GM23338 (cell line): Measurements from ENCODE around the gene PPP1R14B. TPM values are rescaled to one million over a fixed set of nuclear protein-coding genes. Genes with fewer than 3 reads are reported as not detected.

Experiments
- ATAC-seq: fragments of 200-7000 bp; cut with Tn5 transposase; 3 replicates; pipeline ENCODE4 v1.9.1; 2020
- DNase-seq: peaks from one replicate; pipeline ENCODE4 v3.0.0-alpha.2; 2015; ENCODE audit warnings: low spot score
- H2AFZ ChIP-seq: fragments of 200-600 bp; sonication (generic); 2 replicates; pipeline ENCODE4 v1.8.0; 2016; ENCODE audit warnings: antibody characterized with exemption, mild to moderate bottlenecking, moderate library complexity
- H3F3A ChIP-seq: fragments of 200-600 bp; sonication (generic); replicated peaks from 2 replicates; pipeline ENCODE4 v1.8.0; 2017; ENCODE audit warnings: antibody characterized with exemption, mixed run types, low read depth
- H3K27ac ChIP-seq: fragments of 200-600 bp; sonication (generic); 2 replicates; pipeline ENCODE4 v1.6.1; 2016; ENCODE audit warnings: low read depth
- H3K27me3 ChIP-seq: fragments of 200-600 bp; sonication (generic); 2 replicates; pipeline ENCODE4 v1.8.0; 2016; ENCODE audit warnings: mild to moderate bottlenecking, mixed run types, moderate library complexity; ENCODE audit not compliant: insufficient read depth
- H3K36me3 ChIP-seq: fragments of 200-600 bp; sonication (generic); 2 replicates; pipeline ENCODE4 v1.8.0; 2016; ENCODE audit warnings: mild to moderate bottlenecking; ENCODE audit not compliant: insufficient read depth
- H3K4me1 ChIP-seq: fragments of 200-600 bp; sonication (generic); 2 replicates; pipeline ENCODE4 v1.8.0; 2016; ENCODE audit warnings: mild to moderate bottlenecking, moderate library complexity; ENCODE audit not compliant: insufficient read depth
- H3K4me2 ChIP-seq: fragments of 200-600 bp; sonication (generic); 2 replicates; pipeline ENCODE4 v1.7.1; 2017; ENCODE audit warnings: mixed run types
- H3K4me3 ChIP-seq: fragments of 200-600 bp; sonication (generic); 2 replicates; pipeline ENCODE4 v1.6.1; 2016; ENCODE audit warnings: mixed run types
- H3K79me2 ChIP-seq: fragments of 200-600 bp; sonication (generic); replicated peaks from 2 replicates; pipeline ENCODE4 v1.8.0; 2017; ENCODE audit warnings: mild to moderate bottlenecking; ENCODE audit not compliant: insufficient read depth
- H3K9me2 ChIP-seq: fragments of 200-600 bp; sonication (generic); 2 replicates; pipeline ENCODE4 v1.8.0; 2017; ENCODE audit not compliant: insufficient read depth
- H4K20me1 ChIP-seq: fragments of 200-600 bp; sonication (generic); replicated peaks from 2 replicates; pipeline ENCODE4 v1.8.0; 2017; ENCODE audit warnings: mild to moderate bottlenecking; ENCODE audit not compliant: insufficient read depth
- H3K27ac Mint-ChIP-seq: 2 replicates; pipeline ENCODE4 v1.8.0; 2020; ENCODE audit warnings: inconsistent platforms, mild to moderate bottlenecking, moderate library complexity, mixed read lengths
- H3K27me3 Mint-ChIP-seq: 3 replicates; pipeline ENCODE4 v1.8.0; 2022; ENCODE audit warnings: low read depth, mild to moderate bottlenecking, moderate library complexity, mixed read lengths, inconsistent platforms; ENCODE audit not compliant: insufficient read depth, poor library complexity
- H3K36me3 Mint-ChIP-seq: 3 replicates; pipeline ENCODE4 v1.8.0; 2021; ENCODE audit warnings: low read depth, mild to moderate bottlenecking, inconsistent platforms, moderate library complexity, mixed read lengths
- H3K4me1 Mint-ChIP-seq: 3 replicates; pipeline ENCODE4 v1.8.0; 2020; ENCODE audit warnings: mild to moderate bottlenecking, inconsistent platforms, mixed read lengths
- H3K4me3 Mint-ChIP-seq: 3 replicates; pipeline ENCODE4 v1.8.0; 2021; ENCODE audit warnings: moderate library complexity, mild to moderate bottlenecking, inconsistent platforms, mixed read lengths
- H3K9me3 Mint-ChIP-seq: 3 replicates; pipeline ENCODE4 v1.8.0; 2020; ENCODE audit warnings: moderate library complexity, mild to moderate bottlenecking, inconsistent platforms, mixed read lengths
- CREB1 ChIP-seq: fragments of 250-450 bp; sonication (Bioruptor Pico); IDR thresholded peaks from 2 replicates; pipeline ENCODE4 v1.5.0; 2020; ENCODE audit warnings: low read depth, mild to moderate bottlenecking, moderate library complexity
- ETS1 ChIP-seq: IDR thresholded peaks from 2 replicates; pipeline ENCODE4 v1.6.1; 2016; ENCODE audit warnings: antibody characterized with exemption
- EZH2 ChIP-seq: fragments of 200-600 bp; sonication (generic); IDR thresholded peaks from one replicate; pipeline ENCODE4 v1.8.0; 2017; ENCODE audit warnings: antibody characterized with exemption, mild to moderate bottlenecking, low read depth; ENCODE audit not compliant: unreplicated experiment
- EZH2phosphoT487 ChIP-seq: fragments of 200-600 bp; sonication (generic); IDR thresholded peaks from one replicate; pipeline ENCODE4 v1.8.1; 2018; ENCODE audit warnings: antibody characterized with exemption; ENCODE audit not compliant: unreplicated experiment
- JUNB ChIP-seq: IDR thresholded peaks from one replicate; pipeline ENCODE4 v1.6.1; 2016; ENCODE audit warnings: antibody characterized with exemption; ENCODE audit not compliant: unreplicated experiment
- POLR2AphosphoS5 ChIP-seq: IDR thresholded peaks from 2 replicates; pipeline ENCODE4 v1.6.1; 2016; ENCODE audit warnings: antibody characterized with exemption, low read depth
- STAT1 ChIP-seq: IDR thresholded peaks from one replicate; pipeline ENCODE4 v1.6.1; 2016; ENCODE audit warnings: antibody characterized with exemption; ENCODE audit not compliant: unreplicated experiment
- ZNF331 ChIP-seq: fragments of 250-450 bp; sonication (Bioruptor Pico); IDR thresholded peaks from 2 replicates; pipeline ENCODE4 v1.5.0; 2020; ENCODE audit warnings: low read depth, mild to moderate bottlenecking, moderate library complexity
- ZNF462 ChIP-seq: fragments of 250-450 bp; sonication (Bioruptor Pico); IDR thresholded peaks from 2 replicates; pipeline ENCODE4 v1.5.0; 2020; ENCODE audit warnings: mild to moderate bottlenecking, moderate library complexity
- polyA plus RNA-seq: library from polyadenylated mRNA; unstranded; fragments of >200 nt; fragmentation: Nextera tagmentation; extraction: Ambion mirVana; gene quantifications from 2 replicates; pipeline ENCODE4 v1.2.1, GENCODE V29; 2016
- total RNA-seq: library from RNA; depleted of rRNA; stranded (reverse); fragments of >200 nt; shearing (Covaris generic); gene quantifications from 2 replicates; pipeline ENCODE4 v1.2.3, GENCODE V29; 2014

Gene PPP1R14B
- total and polyA plus RNA-seq, 2 experiments from 2014 or later: 250 to 315 TPM

GRCh38 chr11:64251753-64252002, 4.9 kb upstream of the PPP1R14B start:
- H3K4me3 Mint-ChIP-seq: peak overlapping the region; percentile 92
- peak overlapping the region; percentile 94 for H3K4me3 ChIP-seq
- H3K4me1 ChIP-seq: peaks cover 32% of the 10 kb centered on the region
- no peak overlapping the region for H3K27ac ChIP-seq
- ATAC-seq (no peak; the same call in 2 of the 3 replicates), DNase-seq (no peak)
- peaks cover 19% of the 10 kb centered on the region for H3K79me2 ChIP-seq
- H2AFZ ChIP-seq: no peak overlapping the region
- H3K9me2 ChIP-seq: no peaks in the 10 kb centered on the region
- no peaks in the 10 kb centered on the region for H3K9me3 Mint-ChIP-seq
- H3K4me1 Mint-ChIP-seq: peaks cover 39% of the 10 kb centered on the region
- peaks cover 28% of the 10 kb centered on the region for H3K27me3 Mint-ChIP-seq
- peaks cover 15% of the 10 kb centered on the region for H3K36me3 Mint-ChIP-seq
- 0 out of 2 replicates have a peak, but pooled peaks cover 4% of the 10 kb centered on the region for H3K36me3 ChIP-seq
- no peak for TF ChIP-seq JUNB
- TF ChIP-seq ZNF462: no peak
- no peak for TF ChIP-seq ETS1
- TF ChIP-seq ZNF331 (CRISPR knock-in tag): no peak
- TF ChIP-seq POLR2AphosphoS5: no peak
- no peak for TF ChIP-seq EZH2phosphoT487
- TF ChIP-seq EZH2: no peak
- TF ChIP-seq CREB1 (CRISPR knock-in tag): no peak
- TF ChIP-seq STAT1: no peak
- peaks cover 33% of the 10 kb centered on the region for H3F3A ChIP-seq
- H4K20me1 ChIP-seq: no peaks in the 10 kb centered on the region; the same call in none of the 2 replicates
- peak overlapping the region; percentile 98 for H3K4me2 ChIP-seq
- H3K27me3 ChIP-seq: no peaks in the 10 kb centered on the region
- peak overlapping the region; percentile 69; the same call in 1 of the 2 replicates for H3K27ac Mint-ChIP-seq
